GM18870 (cell line): ENCODE results near the gene MAPK4.
"Not testable (repeated sequence)": the region's sequence is repeated elsewhere in the genome, so short reads cannot be mapped to it uniquely, and the experiment has no call there.

ENCODE experiments used
- ATAC-seq: cut with Tn5 transposase; IDR thresholded peaks from one replicate; pipeline ENCODE4 v1.9.1; 2021; ENCODE audit warnings: moderate library complexity; ENCODE audit not compliant: unreplicated experiment

MAPK4 gene

DNA sequence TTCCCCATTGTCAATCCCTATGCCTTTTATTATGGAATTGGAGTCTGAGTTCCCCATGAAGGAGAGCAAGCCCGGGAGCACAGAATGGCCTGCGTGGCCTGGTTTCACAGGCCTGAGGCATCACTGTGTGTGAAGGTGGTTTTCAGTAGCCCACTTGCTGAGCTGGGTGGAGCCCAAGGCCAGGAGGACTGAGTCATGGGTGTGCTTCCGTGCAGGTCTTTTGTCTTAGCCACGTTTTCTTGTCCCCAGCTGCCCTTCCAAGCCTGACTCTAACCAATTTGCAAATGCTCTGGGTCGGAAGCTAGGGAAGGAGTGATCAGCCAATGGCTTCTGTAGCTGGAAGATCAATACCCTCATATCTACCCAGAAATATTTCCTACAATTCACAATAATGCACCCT is 119.2 kb downstream of the MAPK4 start:
- no peak for ATAC-seq

DNA sequence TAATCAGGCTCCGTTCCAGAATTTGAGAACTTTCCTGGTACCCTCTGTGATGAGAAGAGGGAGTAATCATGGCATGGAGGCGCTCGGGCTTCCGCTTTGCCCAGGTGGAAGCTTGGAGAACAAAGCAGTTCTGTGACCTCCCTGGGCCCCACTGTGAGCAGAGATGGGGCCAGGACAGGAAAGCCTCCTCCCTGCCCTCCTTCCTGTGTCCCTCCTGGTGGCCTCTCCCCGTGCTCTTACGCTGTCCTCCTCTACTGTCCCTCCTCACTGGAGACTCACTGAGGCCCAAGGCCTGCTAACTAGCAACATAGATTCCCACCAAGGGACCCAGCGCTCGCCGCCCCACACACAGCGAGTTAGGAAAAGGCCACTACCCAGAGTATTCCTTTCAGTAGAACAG is 119.8 kb downstream of the MAPK4 start:
- ATAC-seq: no peak

DNA sequence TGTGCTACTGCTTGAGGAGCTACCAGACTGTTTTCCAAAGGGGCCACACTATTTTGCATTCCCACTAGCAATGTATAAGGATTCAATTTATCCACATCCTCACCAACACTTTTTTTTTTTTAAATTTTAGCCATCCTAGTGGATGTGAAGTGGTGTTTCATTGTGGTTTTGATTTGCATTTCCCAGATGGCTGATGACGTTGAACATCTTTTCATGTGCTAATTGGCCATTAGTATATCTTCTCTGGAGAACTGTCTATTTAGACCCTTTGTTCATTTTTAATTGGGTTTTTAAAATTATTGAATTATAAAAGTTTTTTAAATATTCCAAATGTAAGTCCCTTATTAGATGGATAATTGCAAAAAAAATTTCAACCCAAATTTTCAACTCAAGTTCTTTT is 121.1 kb downstream of the MAPK4 start:
- ATAC-seq: no peak

DNA sequence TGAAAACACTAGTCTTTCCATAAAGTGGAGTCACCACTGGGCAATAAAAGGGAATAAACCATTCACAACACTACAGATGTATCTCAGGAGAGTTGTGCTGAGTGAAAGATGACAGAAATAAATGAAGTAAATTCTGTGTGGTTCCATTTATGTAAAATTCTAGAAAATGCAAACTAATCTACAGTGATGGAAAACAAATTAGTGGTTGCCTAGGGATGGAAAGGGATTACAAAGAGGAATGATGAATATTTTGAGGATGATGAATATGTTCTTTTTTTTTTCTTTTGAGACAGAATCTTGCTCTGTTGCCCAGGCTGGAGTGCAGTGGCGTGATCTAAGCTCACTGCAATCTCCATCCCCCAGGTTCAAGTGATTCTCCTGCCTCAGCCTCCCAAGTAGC is 123.0 kb downstream of the MAPK4 start:
- no peak for ATAC-seq

DNA sequence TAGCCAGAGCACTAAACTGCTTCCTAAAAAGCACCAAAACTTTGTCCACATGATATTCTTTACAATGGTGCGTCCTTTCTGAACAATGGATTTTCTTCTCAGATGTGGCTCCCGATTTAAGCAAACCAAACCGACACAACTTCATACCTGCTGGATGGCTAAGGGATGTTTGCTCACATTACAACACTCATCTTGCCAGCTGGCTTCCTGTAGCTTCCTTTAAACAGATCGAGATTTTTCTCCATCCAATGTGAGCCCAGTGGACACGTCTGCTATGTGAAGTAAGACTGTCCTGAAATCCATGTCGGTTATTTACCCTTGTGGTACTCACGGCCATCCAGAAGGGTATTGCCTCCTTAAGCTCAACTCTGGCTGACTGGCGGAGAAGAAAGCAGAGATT is 126.5 kb downstream of the MAPK4 start:
- no peak for ATAC-seq

DNA sequence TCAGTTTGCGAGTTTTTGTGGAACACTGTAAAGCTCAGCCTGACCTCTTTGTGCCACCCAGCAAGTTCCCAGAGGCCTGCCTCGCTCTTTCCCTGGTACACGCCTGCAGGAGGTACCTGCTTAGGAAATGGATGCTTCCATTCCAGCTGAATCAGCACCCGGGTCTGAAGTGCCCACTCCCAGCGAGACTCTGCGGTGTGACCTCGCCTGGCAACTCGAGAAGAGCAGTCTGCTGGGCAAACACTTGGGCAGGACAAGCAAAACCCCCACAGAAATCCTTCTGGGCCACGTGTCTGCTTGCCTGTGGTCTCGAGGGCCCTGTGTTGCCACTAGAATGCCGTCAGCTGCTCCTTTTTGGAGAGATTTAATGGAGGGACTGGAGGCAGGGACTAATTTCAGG is 127.6 kb downstream of the MAPK4 start:
- no peak for ATAC-seq

DNA sequence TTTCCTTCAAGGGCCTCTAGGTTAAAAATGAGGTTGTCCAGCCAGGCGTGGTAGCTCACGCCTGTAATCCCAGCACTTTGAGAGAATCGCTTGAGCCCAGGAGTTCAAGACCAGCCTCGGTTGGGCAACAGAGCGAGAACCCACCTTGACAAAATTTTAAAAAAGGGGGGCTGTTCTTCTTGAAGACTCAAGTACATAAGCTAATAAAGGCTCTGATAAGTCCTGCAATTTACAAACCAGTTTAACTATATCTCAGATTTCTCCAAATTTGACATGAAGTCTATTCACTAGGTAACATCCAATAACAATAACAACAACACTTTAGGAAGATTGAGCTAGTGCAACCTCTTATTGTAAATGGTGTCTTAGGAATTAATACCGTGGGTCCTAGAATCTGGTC is 129.7 kb downstream of the MAPK4 start:
- ATAC-seq: no peak

DNA sequence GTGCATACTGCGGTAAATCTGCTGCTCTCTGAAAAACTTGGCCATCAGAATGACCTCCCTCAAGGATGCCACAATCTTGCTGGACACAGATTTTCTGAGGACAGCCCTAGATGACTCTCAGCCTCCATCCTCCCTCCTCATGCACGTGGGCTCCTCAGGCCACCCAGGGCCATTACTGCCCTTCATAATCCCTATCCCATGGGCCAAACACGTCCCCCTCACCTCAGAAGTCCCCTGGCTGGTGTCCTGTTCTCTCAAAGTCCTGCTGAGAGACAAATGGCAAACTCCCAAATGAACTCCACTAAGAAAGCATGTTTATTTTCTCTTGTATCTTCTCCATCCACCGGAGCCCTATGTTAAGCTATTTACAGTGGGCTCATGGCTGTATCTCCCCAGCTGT is 134.3 kb downstream of the MAPK4 start:
- ATAC-seq: no peak

DNA sequence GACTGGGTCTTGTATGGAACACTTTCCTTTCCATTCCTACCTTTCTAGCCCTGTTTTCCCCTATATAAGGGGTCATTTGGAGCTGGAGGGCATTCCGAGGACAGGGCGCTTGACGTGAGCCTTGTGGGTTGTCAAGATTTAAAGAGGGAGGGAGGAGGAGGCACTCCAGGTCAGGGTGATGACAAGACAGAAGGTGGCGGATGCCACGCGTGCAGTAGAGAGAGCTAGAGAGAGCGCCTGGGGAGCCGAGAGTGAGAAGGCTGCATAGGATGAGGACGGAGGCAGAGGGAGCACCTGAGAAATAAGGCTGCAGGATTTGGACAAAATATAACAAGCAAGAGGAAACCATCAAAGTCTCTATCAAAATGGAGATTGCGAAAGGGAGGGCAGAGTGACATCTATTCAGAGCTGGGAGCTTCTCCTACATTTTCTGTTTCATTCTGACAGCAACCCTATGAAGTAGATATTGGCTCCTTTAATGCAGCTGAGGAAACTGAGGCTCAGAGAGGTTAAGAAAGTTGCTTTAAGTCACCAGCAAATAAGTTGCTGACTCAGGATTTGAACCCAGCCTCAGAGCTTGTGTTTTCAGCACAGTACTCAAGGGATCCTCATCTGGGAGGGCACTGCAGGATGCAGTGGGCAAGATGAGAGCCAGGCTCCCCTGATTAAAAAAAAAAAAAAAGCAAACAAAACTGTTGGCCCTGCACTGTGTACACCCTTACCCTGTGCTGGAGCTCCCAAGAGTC is 135.7 kb downstream of the MAPK4 start:
- ATAC-seq: no peak

DNA sequence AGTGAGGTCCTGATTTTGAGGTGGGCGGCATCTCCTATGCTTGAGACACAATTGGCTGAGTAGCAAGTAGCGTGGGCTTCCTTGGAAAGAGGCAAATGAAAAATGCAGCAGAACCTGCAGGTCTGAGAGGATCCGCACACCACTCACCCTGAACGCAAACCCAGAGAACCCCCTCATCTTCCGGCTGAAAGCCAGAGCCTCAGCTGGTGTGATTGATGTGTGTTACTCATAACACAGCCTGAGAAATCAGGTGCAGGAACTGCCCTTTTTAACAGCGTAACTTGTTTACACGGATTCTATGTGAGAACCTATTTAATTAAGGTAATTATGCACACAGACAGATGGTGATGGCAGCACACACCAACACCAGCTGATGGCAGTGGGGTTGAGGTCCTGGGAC is 136.5 kb downstream of the MAPK4 start:
- no peak for ATAC-seq

DNA sequence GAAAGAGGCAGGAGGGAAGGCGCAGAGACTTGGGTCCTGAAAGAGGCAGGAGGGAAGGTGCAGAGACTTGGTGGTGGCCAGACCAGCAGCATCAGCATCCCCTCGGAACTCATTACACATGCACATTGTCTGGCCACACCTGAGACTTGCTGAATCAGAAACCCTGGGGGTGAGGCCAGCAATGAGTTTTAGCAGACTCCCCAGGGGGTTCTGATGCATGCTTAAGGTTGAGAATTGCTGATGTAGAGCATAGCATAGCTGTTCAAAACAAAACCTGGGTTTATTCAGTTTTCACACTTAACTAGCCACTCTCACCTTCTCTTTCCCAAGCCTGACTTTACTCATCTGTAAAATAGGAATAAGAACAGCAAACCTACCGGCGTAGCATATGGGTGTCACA is 137.0 kb downstream of the MAPK4 start:
- ATAC-seq: no peak

DNA sequence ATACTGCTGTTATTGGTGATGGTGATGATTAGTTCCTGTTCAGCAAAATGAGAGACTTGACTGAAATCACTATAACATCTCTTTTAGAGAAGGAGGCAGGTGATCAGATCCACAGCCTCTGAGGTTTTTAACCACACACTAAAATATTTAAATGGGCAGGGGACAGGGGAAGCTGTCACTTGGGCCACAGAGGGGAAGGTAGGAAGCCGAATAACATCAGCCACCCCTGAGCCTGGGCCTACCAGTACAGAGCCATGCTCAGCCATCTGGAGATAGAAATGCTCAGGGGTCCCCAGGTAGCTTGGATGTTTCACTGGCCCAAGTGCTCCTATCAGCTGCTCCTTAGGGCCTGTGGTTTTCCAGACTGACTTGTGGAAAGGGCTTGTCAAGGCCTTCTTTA is 137.6 kb downstream of the MAPK4 start:
- ATAC-seq: no peak

DNA sequence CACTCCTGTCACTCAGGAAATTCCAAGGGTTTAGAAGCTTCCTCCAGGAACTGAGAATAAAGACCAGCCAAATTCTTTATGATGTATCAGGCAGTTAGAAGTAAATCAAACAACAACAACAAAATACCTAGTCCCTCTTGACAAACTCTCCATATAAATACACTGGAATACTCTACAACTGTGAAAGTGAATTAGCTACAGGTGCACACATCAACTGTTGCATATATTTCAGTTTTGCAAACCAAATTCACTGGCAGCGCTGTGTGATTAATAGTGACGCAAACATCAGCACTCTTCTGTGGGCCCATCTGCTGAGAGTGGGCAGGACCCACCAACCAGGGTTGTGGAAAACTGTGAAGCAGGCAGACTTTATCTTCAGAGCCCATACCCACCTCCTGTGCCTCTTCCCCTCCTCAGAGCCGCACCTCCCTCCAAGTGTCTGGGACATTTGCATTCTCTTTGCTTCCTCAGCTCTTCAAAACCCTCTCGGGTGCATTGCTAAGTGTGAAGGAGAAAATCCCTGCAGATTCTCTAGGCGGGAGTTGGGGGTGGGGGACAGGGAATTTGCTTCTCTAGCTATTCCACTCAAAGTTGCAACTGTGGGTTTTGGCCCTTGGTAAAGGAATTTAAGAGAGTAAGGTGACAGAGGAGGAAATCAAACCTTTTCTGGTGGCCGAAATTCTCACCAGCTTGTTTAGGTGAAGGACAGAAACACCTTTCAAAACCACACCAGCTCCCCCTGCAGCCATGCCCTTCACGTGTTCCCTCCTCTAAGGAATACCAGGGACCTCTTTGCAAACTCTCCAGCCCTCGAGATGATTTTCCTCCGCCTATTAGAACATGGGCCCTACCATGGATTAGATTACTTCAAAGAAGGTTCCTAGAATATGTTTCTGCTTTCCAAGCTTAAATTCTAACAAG is 140.6 kb downstream of the MAPK4 start:
- no peak for ATAC-seq

DNA sequence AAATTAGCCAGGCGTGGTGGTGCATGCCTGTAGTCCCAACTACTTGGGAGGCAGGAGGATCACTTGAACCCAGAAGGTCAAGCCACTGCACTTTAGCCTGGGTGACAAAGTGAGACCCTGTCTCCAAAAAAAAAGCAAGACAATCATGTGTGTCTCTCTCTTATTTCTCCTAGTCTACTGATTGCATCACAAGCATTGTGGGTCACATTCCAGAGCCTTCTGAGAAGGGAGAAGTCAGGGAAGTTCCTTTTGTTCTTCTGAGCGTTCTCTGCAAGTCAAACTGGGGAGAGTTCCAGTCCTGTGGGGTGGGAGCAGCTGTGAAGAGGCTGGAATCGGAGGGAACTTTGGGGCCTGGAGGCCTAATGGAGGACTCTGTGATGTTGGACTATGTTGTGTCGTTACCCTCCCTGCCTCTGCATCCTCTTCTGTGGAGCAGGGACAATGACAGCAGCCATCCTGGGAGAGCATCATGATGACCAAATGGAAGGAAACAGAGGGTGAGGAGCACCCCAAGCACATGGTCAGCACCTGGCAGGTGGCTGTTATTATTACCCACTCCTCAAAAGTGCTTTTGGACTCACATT is 144.6 kb downstream of the MAPK4 start:
- ATAC-seq: no peak

DNA sequence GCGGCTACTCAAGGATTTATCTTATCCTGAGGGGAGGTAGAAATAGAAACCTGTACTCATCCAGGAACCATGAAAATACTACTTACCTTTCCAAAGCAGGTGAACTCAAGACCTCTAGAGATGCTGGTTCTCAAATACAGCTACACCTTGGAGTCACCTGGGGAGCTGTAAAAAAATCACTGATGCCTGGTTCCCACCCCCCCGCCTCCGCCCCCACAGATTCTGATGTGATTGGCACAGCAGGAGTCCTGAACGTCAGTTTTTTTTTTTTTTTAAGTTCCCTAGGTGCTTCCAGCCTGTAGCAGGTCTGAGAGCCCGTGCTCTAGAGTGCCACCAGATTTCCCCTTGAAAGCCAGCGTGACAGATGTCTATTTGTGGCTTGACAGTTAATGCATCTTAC is 146.3 kb downstream of the MAPK4 start:
- ATAC-seq: no peak

DNA sequence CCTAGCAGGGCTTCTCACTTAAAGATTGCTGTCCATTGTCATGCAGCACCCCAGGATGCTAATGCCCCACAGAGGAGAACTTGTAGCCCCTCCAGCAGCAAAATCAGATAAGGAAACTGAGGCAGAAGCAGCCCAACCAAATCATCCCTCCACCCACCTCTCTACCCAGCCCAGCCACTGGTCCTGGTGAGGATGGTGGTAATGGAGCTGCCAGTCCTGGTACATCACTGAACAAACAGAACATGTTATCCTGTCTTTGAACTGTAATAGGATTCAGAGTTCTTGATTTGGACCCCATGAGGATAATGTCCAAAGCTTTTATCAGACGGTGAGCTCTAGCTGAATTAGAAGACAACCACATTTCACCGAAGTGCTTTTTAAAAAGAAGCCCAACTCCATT is 146.8 kb downstream of the MAPK4 start:
- no peak for ATAC-seq

DNA sequence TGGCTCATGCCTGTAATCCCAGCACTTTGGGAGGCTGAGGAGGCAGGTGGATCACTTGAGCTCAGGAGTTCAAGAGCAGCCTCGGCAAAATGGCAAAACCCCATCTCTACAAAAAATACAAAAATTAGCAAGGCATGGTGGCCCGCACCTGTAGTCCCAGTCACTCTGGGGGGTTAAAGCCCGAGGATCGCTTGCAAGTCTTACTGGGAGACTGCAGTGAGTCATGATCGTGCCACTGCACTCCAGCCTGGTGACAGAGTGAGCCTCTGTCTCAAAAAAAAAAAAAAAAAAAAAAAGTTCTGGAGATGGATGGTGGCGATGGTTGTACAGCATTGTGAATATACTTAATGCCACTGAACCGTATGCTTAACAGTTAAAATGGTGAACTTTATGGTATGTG is 147.4 kb downstream of the MAPK4 start:
- ATAC-seq: not testable (repeated sequence)

DNA sequence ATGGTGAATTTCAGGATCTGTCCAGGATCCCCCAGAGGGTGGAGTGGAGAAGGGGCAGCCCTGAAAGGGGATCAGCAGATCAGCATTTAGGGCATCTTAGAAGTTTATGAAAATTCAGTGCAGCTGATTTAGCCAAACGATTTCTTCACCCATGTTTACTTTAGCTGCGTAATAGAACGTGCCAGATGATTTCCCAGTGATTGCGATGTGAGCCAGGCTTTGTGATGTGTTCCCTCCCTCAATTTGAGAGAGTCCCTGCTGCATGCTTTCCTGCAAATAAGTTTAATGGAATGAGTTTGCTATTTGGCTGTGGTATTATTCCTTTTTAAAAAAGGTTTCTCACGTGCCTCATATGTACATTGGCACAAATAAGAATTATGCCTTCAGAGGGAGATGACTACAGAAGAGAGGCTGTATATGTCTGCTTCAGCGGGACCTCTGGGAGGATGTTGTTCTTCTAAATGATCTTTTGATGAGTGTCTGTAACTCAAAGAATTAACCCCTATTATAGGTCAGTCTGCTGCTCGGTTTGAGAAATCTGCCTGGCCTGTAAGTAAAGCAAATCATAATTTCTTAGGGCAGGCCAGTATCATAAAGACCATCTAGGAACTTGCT is 148.1 kb downstream of the MAPK4 start:
- ATAC-seq: no peak

DNA sequence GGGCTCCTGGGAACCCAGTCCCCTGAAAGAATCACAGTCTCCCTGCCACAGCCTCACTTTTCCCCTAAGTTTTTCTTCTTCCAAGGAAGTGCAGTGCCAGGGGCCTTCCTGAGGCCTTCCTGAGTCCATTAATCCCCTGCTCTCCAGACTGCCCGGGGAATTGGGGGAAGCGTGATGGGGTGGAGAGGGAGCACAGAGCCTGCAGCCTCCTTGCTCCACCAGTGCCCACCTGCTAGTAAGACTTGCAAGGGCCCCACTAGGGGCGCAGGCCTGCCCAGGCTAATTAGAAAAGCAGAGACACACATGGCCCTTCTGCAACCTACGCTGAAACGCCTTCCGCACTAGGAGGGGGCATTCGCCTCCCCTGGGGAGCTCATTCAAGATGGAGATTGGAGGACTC is 149.3 kb downstream of the MAPK4 start:
- no peak for ATAC-seq

DNA sequence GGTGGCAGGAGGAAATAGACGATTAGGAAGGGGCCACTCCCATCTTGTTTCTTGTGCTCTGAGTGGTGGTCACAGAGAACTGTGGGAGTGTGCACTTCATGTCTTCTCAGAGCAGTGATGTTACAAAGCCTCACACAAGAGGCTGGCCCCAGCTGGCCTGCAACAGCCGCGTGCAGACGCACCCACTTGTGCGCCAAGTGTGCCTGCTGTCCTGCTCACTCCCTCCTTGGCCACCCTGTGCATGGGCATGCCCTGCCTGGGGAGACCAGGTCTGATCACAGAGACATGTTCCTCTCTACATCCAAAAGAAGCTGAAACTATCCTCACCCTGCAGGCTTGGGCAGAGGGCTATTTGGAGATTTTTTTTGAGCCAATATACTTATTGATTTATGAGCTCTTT is 151.5 kb downstream of the MAPK4 start:
- no peak for ATAC-seq

DNA sequence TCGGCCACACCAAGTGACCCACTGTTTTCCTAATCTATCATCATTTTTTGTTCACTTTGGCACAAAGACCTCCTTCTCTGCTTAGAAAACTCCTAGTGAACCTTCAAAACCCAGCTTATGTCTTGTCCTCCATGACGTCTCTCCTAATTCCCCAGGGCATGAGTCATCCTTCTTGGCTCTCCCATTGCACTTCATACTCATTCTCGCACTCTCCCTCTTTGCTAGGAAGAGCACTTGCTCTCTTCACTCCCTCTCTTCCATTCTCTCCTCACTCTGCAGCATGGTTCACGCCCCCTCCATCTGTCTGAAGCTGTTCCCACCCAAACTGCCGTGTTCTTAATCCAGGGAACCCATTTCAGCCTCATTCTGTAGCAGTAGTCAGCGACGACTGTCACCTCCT is 156.0 kb downstream of the MAPK4 start:
- ATAC-seq: no peak

DNA sequence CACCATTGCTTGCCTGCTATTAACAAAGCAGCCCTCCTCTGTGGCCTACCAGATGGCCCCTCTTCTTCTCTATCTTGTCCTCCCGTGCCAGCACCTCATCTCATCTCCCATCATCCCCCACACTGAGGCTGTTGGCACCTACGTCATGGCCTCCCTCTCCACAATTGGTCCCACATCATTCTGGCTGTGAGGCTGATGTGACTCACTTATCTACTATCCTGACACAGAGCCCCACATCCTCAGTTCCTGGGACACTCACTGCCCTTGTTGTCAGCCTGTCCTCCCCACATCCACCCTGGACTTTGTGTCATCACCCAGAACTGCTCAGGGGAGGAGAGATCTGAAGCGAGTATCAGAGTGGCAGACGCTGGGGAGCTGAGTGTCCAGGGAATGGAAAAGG is 157.0 kb downstream of the MAPK4 start:
- ATAC-seq: no peak
